HG03103 (cell line): ENCODE measurements around the gene RNPC3.
"Not testable (repeated sequence)": the region's sequence is repeated elsewhere in the genome, so short reads cannot be mapped to it uniquely, and the experiment has no call there.

Experiments used
- ATAC-seq: cut with Tn5 transposase; IDR thresholded peaks from one replicate; pipeline ENCODE4 v1.9.1; 2021; ENCODE audit warnings: low read depth; ENCODE audit not compliant: unreplicated experiment

The RNPC3 gene

GRCh38 chr1:103547840-103548239, 22.3 kb downstream of the RNPC3 start:
- ATAC-seq: no peak

- no peak for ATAC-seq
These were observed 34.9 kb downstream of the RNPC3 start for GRCh38 chr1:103560427-103560826.

- not testable (repeated sequence) for ATAC-seq
These were observed 35.6 kb downstream of the RNPC3 start for GRCh38 chr1:103561124-103561523.

GRCh38 chr1:103561643-103562395, 36.3 kb downstream of the RNPC3 start:
- ATAC-seq: peak; percentile 86

GRCh38 chr1:103563056-103563455, 37.6 kb downstream of the RNPC3 start:
- ATAC-seq: no peak

GRCh38 chr1:103569493-103569892, 44.0 kb downstream of the RNPC3 start:
- no peak for ATAC-seq

GRCh38 chr1:103571289-103571688, 45.8 kb downstream of the RNPC3 start, which contains the start of gene AMY2B:
AMY2B (plus strand) TSS chr1:103571589; CDS start chr1:103571603, 14 bp downstream.
- not testable (repeated sequence) for ATAC-seq

- no peak for ATAC-seq
These were observed 50.6 kb downstream of the RNPC3 start for GRCh38 chr1:103576065-103576464.

GRCh38 chr1:103576784-103577183, 51.3 kb downstream of the RNPC3 start:
- not testable (repeated sequence) for ATAC-seq

GRCh38 chr1:103582464-103582863, 57.0 kb downstream of the RNPC3 start:
- ATAC-seq: no peak

- no peak for ATAC-seq
These were observed 58.4 kb downstream of the RNPC3 start for GRCh38 chr1:103583887-103584286.

GRCh38 chr1:103584537-103584936, 59.0 kb downstream of the RNPC3 start:
- ATAC-seq: no peak

GRCh38 chr1:103602740-103603139, 77.2 kb downstream of the RNPC3 start:
- ATAC-seq: not testable (repeated sequence)
